Transverse colon (tissue), 4 donors: ENCODE results near the gene CSKMT. TPM values are rescaled to one million over a fixed set of nuclear protein-coding genes. Genes with fewer than 3 reads are reported as not detected.
"Not testable (repeated sequence)": the region's sequence is repeated elsewhere in the genome, so short reads cannot be mapped to it uniquely, and the experiment has no call there.

Source experiments
- DNase-seq: peaks from one replicate; pipeline ENCODE4 v3.0.0-alpha.2; 2019
- H3K27ac ChIP-seq, 4 donors: fragments of 200-600 bp; sonication (generic); 2 replicates each; pipeline ENCODE4 v1.5.1; 2016 to 2018; ENCODE audit warnings: inconsistent platforms in 4 of 4
- H3K27me3 ChIP-seq: fragments of 200-600 bp; sonication (generic); 2 replicates; pipeline ENCODE4 v1.5.1; 2017; ENCODE audit warnings: inconsistent platforms
- H3K36me3 ChIP-seq, 4 donors: fragments of 200-600 bp; sonication (generic); 2 replicates each; pipeline ENCODE4 v1.5.1; 2017 to 2019; ENCODE audit warnings: inconsistent platforms in 4 of 4
- H3K4me1 ChIP-seq, 4 donors: fragments of 200-600 bp; sonication (generic); 2 replicates each; pipeline ENCODE4 v1.5.1; 2017 to 2020; ENCODE audit warnings: inconsistent platforms in 4 of 4
- H3K4me3 ChIP-seq, 4 donors: fragments of 200-600 bp; sonication (generic); 1 replicate in 1 of 4; 2 replicates in 3 of 4; pipeline versions ENCODE4 v1.5.1 to v1.6.1; 2017 to 2019; ENCODE audit warnings: inconsistent platforms in 4 of 4
- H3K9me3 ChIP-seq, 2 donors: fragments of 200-600 bp; sonication (generic); 2 replicates each; pipeline ENCODE4 v1.5.1; 2017 to 2019; ENCODE audit warnings: inconsistent platforms in 2 of 2
- CTCF ChIP-seq, 5 experiments: fragments of 200-600 bp in 3 of 5; fragments of 450-650 bp in 2 of 5; sonication (generic) in 3 of 5; IDR thresholded peaks; 1 replicate in 2 of 5; 2 replicates in 3 of 5; pipeline ENCODE4 v1.5.1; 2016 to 2017; ENCODE audit warnings: antibody characterized with exemption in 5 of 5, inconsistent platforms in 3 of 5, mild to moderate bottlenecking in 2 of 5, moderate library complexity in 1 of 5
- EP300 ChIP-seq: sonication (generic); formaldehyde crosslinking; IDR thresholded peaks from one replicate; pipeline ENCODE4 v1.6.1; 2017; ENCODE audit warnings: antibody characterized with exemption, low read depth
- POLR2A ChIP-seq: fragments of 450-650 bp; IDR thresholded peaks from one replicate; pipeline ENCODE4 v1.6.1; 2016; ENCODE audit warnings: antibody characterized with exemption, mild to moderate bottlenecking, moderate library complexity
- POLR2AphosphoS5 ChIP-seq, 3 donors: sonication (generic); formaldehyde crosslinking; IDR thresholded peaks; one replicate each; pipeline ENCODE4 v1.6.1; 2016; ENCODE audit warnings: antibody characterized with exemption in 3 of 3
- WGBS, 2 donors: methylation state at CpG; one replicate each; pipeline ENCODE4 v1.1.5; 2018; ENCODE audit warnings: low coverage in 1 of 2; 5-methylcytosine and 5-hydroxymethylcytosine counted together
- in situ Hi-C, 4 donors: fragments of 200-750 bp; cut with MboI; loops; one replicate each; pipeline versions ENCODE4 v1.15.0 to v1.15.1; 2017; ENCODE audit warnings: low sequenced_read_pairs in 3 of 4, low pct_ligation_motif_present in 1 of 4, low pct_unique_long_range_greater_than_20kb in 1 of 4
- intact Hi-C: fragments of 100-400 bp; cut with DNase I; formaldehyde crosslinking; loops from one replicate; pipeline ENCODE4 v1.15.1; 2023; ENCODE audit warnings: low total_unique reads
- total RNA-seq, 4 donors: library from RNA; depleted of rRNA; stranded (reverse); fragments of >200 nt; gene quantifications; one replicate each; pipeline ENCODE4 v1.1.0, GENCODE V29; 2016

The CSKMT gene
- total RNA-seq, 4 donors from 2014 or later: 6.0 to 17.0 TPM; not detected in 2

GRCh38 chr11:62687508-62688396 lies 22.6 kb downstream of the CSKMT start:
- H3K4me1 ChIP-seq: peaks cover 0 to 12% (median 5%) of the 10 kb centered on the region in 4 donors
- no peak for DNase-seq
- peak overlapping the region; percentile 5 to 33 (median 16) for H3K4me3 ChIP-seq
- WGBS, 2 donors: 63% methylated on average over 65 of the region's 74 CpGs; no CpG with 5 or more reads in 1 of the 2 donors
- peaks cover 0 to 18% (median 8%) of the 10 kb centered on the region in 4 donors for H3K36me3 ChIP-seq
- no peaks in the 10 kb centered on the region for H3K9me3 ChIP-seq
- H3K27me3 ChIP-seq: peaks cover 20% of the 10 kb centered on the region
- in situ Hi-C loops: loop anchor here in 2 of 4 donors (25.0 kb wide), 2 partner anchors 275 to 300 kb away; partner anchors contain the start of gene SCGB1A1 (in 1 of the 2)
- TF ChIP-seq EP300 (no peak), POLR2A (no peak), CTCF (IDR thresholded peaks at IDR 0.05) (no peak), POLR2AphosphoS5 (IDR thresholded peaks at IDR 0.05) (no peak)
- intact Hi-C loops: loop anchor here (10.0 kb wide), 1 partner anchor 293 kb away; no protein-coding TSS in a partner anchor
- peak overlapping the region; percentile 4 to 85 (median 74) for H3K27ac ChIP-seq

GRCh38 chr11:62688491-62688890 lies 23.4 kb downstream of the CSKMT start:
- TF ChIP-seq CTCF (IDR thresholded peaks at IDR 0.05): no peak
- TF ChIP-seq EP300: no peak
- TF ChIP-seq POLR2A: no peak
- TF ChIP-seq POLR2AphosphoS5 (IDR thresholded peaks at IDR 0.05): no peak
- Histone ChIP-seq H3K36me3 (peaks cover 0 to 23% (median 9%) of the 10 kb centered on the region in 4 donors), H3K27me3 (peaks cover 20% of the 10 kb centered on the region), H3K4me3 (peak overlapping the region in 3 of 4 donors; percentile 5 to 33 (median 18)), H3K27ac (peak overlapping the region; percentile 41 to 85 (median 74)), H3K9me3 (no peaks in the 10 kb centered on the region), H3K4me1 (peaks cover 0 to 12% (median 3%) of the 10 kb centered on the region in 4 donors)
- in situ Hi-C loops: loop anchor here in 2 of 4 donors (25.0 kb wide), 2 partner anchors 276 to 301 kb away; partner anchors contain the start of gene SCGB1A1 (in 1 of the 2)
- intact Hi-C loops: loop anchor here (10.0 kb wide), 1 partner anchor 294 kb away; no protein-coding TSS in a partner anchor
- DNase-seq: no peak
- WGBS, 2 donors: 67% methylated on average over 1 of the region's 1 CpG

GRCh38 chr11:62689421-62690183 lies 24.5 kb downstream of the CSKMT start, which contains the start of gene LRRN4CL:
LRRN4CL (minus strand) TSS chr11:62689530; CDS start chr11:62688508, 1,022 bp downstream.
- no peak for TF ChIP-seq EP300
- TF ChIP-seq POLR2AphosphoS5 (IDR thresholded peaks at IDR 0.05): peak; percentile 27 to 62 (median 38)
- no peak for TF ChIP-seq CTCF (IDR thresholded peaks at IDR 0.05)
- TF ChIP-seq POLR2A: peak; percentile 29
- Histone ChIP-seq H3K36me3 (peaks cover 0 to 23% (median 9%) of the 10 kb centered on the region in 4 donors), H3K27ac (peak within 1 kb of the TSS; percentile 41 to 85 (median 74)), H3K9me3 (no peaks in the 10 kb centered on the region), H3K4me3 (peak within 1 kb of the TSS in 3 of 4 donors; percentile 5 to 33 (median 12)), H3K27me3 (peaks cover 20% of the 10 kb centered on the region), H3K4me1 (peaks cover 0 to 12% (median 4%) of the 10 kb centered on the region in 4 donors)
- in situ Hi-C loops: loop anchor here in 3 of 4 donors (10.0 to 25.0 kb wide), 4 partner anchors 95 to 302 kb away; partner anchors contain the start of genes SCGB1A1 (in 1 of the 3) and TUT1 (in 1 of the 3)
- intact Hi-C loops: loop anchor here (10.0 kb wide), 1 partner anchor 295 kb away; no protein-coding TSS in a partner anchor
- WGBS, 2 donors: 27 to 50% methylated on average over 2 to 11 of the region's 11 CpGs
- peak; percentile 67 for DNase-seq

GRCh38 chr11:62693624-62694023 lies 28.5 kb downstream of the CSKMT start:
- H3K27me3 ChIP-seq, H3K9me3 ChIP-seq, H3K4me1 ChIP-seq, H3K4me3 ChIP-seq, H3K27ac ChIP-seq, intact Hi-C loops, DNase-seq: not testable (repeated sequence)
- WGBS, 2 donors: 73 to 86% methylated on average over 4 of the region's 4 CpGs
- in situ Hi-C loops: loop anchor here in 3 of 4 donors (10.0 to 25.0 kb wide), 4 partner anchors 99 to 306 kb away; partner anchors contain the start of genes SCGB1A1 (in 1 of the 3) and TUT1 (in 1 of the 3)
- peaks cover 0 to 23% (median 9%) of the 10 kb centered on the region in 4 donors for H3K36me3 ChIP-seq
